ENCODE results near the gene TSSK3. TPM values are rescaled to one million over a fixed set of nuclear protein-coding genes. Genes with fewer than 3 reads are reported as not detected.
A peak's percentile ranks its signal among the peaks of the same experiment; 100 is the strongest.

TSSK3 gene
- total RNA-seq, 2 donors from 2014 or later, result 1.8 to 12.2 TPM

DNA sequence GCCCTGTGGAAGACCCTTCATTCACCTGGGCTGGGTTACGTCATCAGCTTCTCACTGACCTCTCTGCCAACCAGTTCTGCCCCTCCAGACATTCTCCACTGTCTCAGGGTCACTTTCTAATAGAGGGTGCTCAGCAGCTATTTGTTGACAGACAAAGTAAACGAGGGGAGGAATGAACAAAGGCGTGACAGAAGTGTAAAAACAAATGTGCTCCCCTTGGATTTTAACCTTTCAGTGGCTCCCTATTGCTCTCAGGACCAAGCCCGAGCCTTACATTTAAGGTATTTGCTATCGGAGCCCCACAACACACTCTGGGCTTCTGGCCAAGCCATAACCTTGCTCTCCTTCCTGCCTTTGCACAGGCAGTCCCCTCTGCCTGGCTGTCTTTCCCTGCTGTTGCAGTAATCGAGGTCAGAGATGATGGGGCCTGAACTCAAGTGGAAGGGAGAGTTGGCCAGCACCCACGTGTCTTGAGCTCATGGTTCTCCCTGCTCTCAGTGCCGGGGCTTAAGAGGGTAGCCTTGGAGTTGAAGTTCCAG lies 17.0 kb upstream of the TSSK3 start:
- Histone ChIP-seq H3K9me3 (no peaks in the 10 kb centered on the region), H3K4me1 (peaks cover 11% of the 10 kb centered on the region), H3K36me3 (replicated peaks in 1 of 2; ENCODE audit: insufficient read depth in 1 of 2, low read depth in 2 of 2) (no peaks in the 10 kb centered on the region), H3K4me3 (no peak overlapping the region), H3K27me3 (no peaks in the 10 kb centered on the region), H3K27ac (peak overlapping the region in 3 of 4 donors; percentile 7 to 27 (median 15))
- intact Hi-C loops (cut with DNase I), result no loop called here
- no peak for TF ChIP-seq POLR2A (IDR thresholded peaks at IDR 0.05)
- TF ChIP-seq, protein P1, sequence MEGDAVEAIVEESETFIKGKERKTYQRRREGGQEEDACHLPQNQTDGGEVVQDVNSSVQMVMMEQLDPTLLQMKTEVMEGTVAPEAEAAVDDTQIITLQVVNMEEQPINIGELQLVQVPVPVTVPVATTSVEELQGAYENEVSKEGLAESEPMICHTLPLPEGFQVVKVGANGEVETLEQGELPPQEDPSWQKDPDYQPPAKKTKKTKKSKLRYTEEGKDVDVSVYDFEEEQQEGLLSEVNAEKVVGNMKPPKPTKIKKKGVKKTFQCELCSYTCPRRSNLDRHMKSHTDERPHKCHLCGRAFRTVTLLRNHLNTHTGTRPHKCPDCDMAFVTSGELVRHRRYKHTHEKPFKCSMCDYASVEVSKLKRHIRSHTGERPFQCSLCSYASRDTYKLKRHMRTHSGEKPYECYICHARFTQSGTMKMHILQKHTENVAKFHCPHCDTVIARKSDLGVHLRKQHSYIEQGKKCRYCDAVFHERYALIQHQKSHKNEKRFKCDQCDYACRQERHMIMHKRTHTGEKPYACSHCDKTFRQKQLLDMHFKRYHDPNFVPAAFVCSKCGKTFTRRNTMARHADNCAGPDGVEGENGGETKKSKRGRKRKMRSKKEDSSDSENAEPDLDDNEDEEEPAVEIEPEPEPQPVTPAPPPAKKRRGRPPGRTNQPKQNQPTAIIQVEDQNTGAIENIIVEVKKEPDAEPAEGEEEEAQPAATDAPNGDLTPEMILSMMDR (IDR thresholded peaks at IDR 0.05), result no peak
- ATAC-seq (peak; percentile 31), DNase-seq (peak; percentile 46 to 77 (median 72))
- 11 to 20% methylated on average over 6 to 8 of the region's 8 CpGs for WGBS, 2 donors

DNA sequence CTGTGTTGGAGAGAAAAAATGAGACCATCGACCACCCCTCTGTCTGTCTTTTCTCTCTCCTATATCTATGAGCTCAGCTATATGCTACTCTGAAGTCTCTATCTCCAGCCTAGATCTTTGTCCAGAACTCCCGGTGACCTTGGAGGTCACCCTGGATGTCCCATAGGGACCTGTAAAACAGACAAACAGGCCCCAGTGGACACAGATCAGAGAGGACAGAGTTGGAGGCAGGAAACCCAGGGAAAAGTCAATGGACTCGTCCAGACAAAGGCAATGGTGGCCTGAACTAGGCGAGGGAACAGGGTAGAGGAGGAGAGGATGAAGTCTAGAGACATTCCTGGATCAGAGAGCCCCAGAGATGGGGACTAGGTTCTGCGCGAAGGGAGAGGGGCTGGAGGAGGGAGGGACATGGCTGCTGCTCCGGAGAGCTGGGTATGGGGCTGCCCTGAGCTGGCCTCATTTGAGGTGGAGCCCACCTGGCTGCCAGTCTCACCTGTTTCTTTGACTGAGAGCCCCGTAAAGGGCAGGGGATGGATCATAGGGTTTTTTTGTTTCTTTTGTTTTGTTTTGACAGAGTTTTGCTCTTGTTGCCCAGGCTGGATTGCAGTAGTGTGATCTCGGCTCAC lies 15.7 kb upstream of the TSSK3 start:
- H3K4me3 ChIP-seq, result no peak overlapping the region
- TF ChIP-seq, protein P1 (IDR thresholded peaks at IDR 0.05), result no peak
- TF ChIP-seq POLR2A (IDR thresholded peaks at IDR 0.05), result no peak
- H3K27me3 ChIP-seq, result no peaks in the 10 kb centered on the region
- peaks cover 17% of the 10 kb centered on the region for H3K4me1 ChIP-seq
- DNase-seq (no peak), ATAC-seq (no peak)
- no peaks in the 10 kb centered on the region for H3K36me3 ChIP-seq (replicated peaks in 1 of 2; ENCODE audit: insufficient read depth in 1 of 2, low read depth in 2 of 2)
- no peaks in the 10 kb centered on the region for H3K9me3 ChIP-seq
- 85 to 89% methylated on average over 9 of the region's 9 CpGs for WGBS, 2 donors
- no peak overlapping the region for H3K27ac ChIP-seq
- intact Hi-C loops (cut with DNase I), result no loop called here

DNA sequence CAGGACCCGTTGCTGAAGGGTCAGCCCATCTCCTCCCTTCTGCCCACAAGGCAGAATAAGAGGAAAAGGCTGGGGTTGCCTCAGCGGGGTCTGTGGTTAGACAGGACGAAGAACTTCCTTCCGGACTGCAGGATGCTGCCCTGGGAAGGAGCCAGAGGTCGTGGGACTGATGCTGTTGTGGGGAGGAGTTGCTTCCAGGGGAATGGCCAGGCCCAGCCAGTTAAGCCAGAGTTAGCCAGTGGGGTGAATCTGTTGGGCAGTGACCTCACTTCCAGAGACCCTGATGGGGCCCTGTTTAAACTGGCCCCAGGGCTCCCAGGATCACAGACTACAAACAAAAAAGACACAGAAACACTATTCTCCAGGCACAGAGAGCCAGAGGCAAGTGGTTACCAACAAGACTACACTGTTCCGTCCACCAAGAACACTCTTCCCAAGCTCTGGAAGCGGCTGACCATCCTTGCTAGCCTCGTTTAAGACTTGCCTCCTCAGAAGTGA lies 13.1 kb upstream of the TSSK3 start:
- TF ChIP-seq, protein P1 (IDR thresholded peaks at IDR 0.05), result no peak
- no peak for TF ChIP-seq POLR2A (IDR thresholded peaks at IDR 0.05)
- 44 to 65% methylated on average over 4 to 8 of the region's 8 CpGs for WGBS, 2 donors
- intact Hi-C loops (cut with DNase I), result no loop called here
- DNase-seq, result peak in 2 of 4 donors; percentile 30 to 50
- Histone ChIP-seq H3K27me3 (no peaks in the 10 kb centered on the region), H3K36me3 (replicated peaks in 1 of 2; ENCODE audit: insufficient read depth in 1 of 2, low read depth in 2 of 2) (no peaks in the 10 kb centered on the region), H3K9me3 (no peaks in the 10 kb centered on the region), H3K27ac (no peak overlapping the region), H3K4me3 (no peak overlapping the region), H3K4me1 (peaks cover 42% of the 10 kb centered on the region)
- ATAC-seq, result no peak

DNA sequence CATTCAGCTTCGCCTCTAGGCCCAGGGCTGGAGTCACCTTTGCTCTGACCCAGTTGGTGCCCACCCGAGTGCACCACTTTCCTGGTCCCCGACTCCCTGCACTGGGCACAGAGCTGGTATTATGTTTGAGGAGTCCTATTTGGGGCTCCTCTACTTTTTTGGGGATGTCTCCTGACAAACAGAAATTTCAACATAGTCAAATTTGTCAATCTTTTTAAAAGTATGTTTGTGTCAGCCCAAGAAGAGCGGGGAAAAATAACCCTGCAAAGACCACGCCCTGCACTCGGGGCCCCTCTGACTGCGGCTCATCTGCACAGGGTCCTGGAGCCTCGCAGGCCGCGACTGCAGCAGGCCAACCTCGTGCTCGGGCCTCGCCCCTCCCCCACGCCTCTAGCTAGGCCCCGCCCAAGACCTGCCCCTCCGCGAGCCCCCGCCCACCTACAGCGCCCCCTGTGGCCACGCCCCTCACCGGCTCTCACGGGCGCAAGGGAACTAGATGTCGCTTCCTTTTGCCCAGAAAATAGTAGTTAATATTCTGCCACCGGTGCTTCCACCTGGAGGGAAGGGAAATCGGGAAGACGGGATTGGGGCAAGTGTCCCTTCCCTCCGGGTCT lies 11.4 kb upstream of the TSSK3 start:
- H3K27ac ChIP-seq, result peak overlapping the region; percentile 77 to 97 (median 93)
- DNase-seq (peak in 1 of 4 donors; percentile 82), ATAC-seq (peak; percentile 62)
- no peaks in the 10 kb centered on the region for H3K36me3 ChIP-seq (replicated peaks in 1 of 2; ENCODE audit: insufficient read depth in 1 of 2, low read depth in 2 of 2)
- TF ChIP-seq POLR2A (IDR thresholded peaks at IDR 0.05), result no peak
- TF ChIP-seq, protein P1 (IDR thresholded peaks at IDR 0.05), result peak; percentile 53 to 82 (median 78)
- intact Hi-C loops (cut with DNase I), result no loop called here
- no peaks in the 10 kb centered on the region for H3K9me3 ChIP-seq
- H3K27me3 ChIP-seq, result no peaks in the 10 kb centered on the region
- WGBS, 2 donors, result 17 to 41% methylated on average over 16 to 28 of the region's 28 CpGs
- H3K4me1 ChIP-seq, result peaks cover 40% of the 10 kb centered on the region
- H3K4me3 ChIP-seq, result peak overlapping the region; percentile 14 to 63
